Gastrocnemius medialis (tissue), 4 donors: ENCODE results near the gene PRR23E. TPM values are rescaled to one million over a fixed set of nuclear protein-coding genes. Genes with fewer than 3 reads are reported as not detected.

ENCODE experiments used
- ATAC-seq, 2 donors: fragments of 150-250 bp; one replicate each; pipeline ENCODE4 v1.9.1; 2016
- DNase-seq, 2 donors: peaks; one replicate each; pipeline ENCODE4 v3.0.0-alpha.2; 2019
- H3K27ac ChIP-seq, 4 donors: fragments of 200-600 bp; sonication (generic); 1 replicate in 1 of 4; 2 replicates in 3 of 4; pipeline ENCODE4 v1.5.1; 2016 to 2018; ENCODE audit warnings: mild to moderate bottlenecking in 2 of 4, moderate library complexity in 1 of 4
- H3K27me3 ChIP-seq, 3 donors: fragments of 200-600 bp; sonication (generic) in 2 of 3; 1 replicate in 1 of 3; 2 replicates in 2 of 3; pipeline versions ENCODE4 v1.5.1 to v1.6.0; 2016 to 2019; ENCODE audit warnings: mild to moderate bottlenecking in 1 of 3, moderate library complexity in 1 of 3
- H3K36me3 ChIP-seq, 2 donors: fragments of 200-600 bp; sonication (generic) in 1 of 2; one replicate each; pipeline ENCODE4 v1.5.1; 2017 to 2018
- H3K4me1 ChIP-seq, 2 donors: fragments of 200-600 bp; sonication (generic) in 1 of 2; one replicate each; pipeline ENCODE4 v1.5.1; 2016 to 2017; ENCODE audit warnings: mild to moderate bottlenecking in 2 of 2
- H3K4me3 ChIP-seq, 4 donors: fragments of 200-600 bp; sonication (generic) in 3 of 4; 1 replicate in 1 of 4; 2 replicates in 3 of 4; pipeline ENCODE4 v1.5.1; 2016 to 2019; ENCODE audit warnings: mild to moderate bottlenecking in 2 of 4
- H3K9me3 ChIP-seq, 3 donors: fragments of 200-600 bp; sonication (generic) in 2 of 3; 1 replicate in 1 of 3; 2 replicates in 2 of 3; pipeline ENCODE4 v1.5.1; 2016 to 2019
- CTCF ChIP-seq, 5 experiments: fragments of 450-650 bp in 3 of 5; fragments of 200-600 bp in 2 of 5; sonication (generic) in 2 of 5; IDR thresholded peaks in 4 of 5; conservative IDR thresholded peaks in 1 of 5; 1 replicate in 4 of 5; 2 replicates in 1 of 5; pipeline ENCODE4 v1.5.1; 2016 to 2019; ENCODE audit warnings: antibody characterized with exemption in 5 of 5, mild to moderate bottlenecking in 3 of 5, moderate library complexity in 3 of 5
- POLR2A ChIP-seq, 2 donors: fragments of 450-650 bp; IDR thresholded peaks; one replicate each; pipeline ENCODE4 v1.6.1; 2017; ENCODE audit warnings: antibody characterized with exemption in 2 of 2, mild to moderate bottlenecking in 2 of 2, moderate library complexity in 2 of 2
- in situ Hi-C, 4 donors: fragments of 200-750 bp; cut with MboI; loops; one replicate each; pipeline versions ENCODE4 v1.15.0 to v1.8.0; 2017; ENCODE audit warnings: low sequenced_read_pairs in 4 of 4
- intact Hi-C: fragments of 100-400 bp; cut with DNase I; formaldehyde crosslinking; loops from one replicate; pipeline ENCODE4 v1.15.1; 2023; ENCODE audit warnings: low total_unique reads
- total RNA-seq, 4 donors: library from RNA; depleted of rRNA; stranded (reverse); fragments of >200 nt; gene quantifications; one replicate each; pipeline versions ENCODE4 v1.1.0 to v1.2.3, GENCODE V29; 2016

PRR23E gene, protein sequence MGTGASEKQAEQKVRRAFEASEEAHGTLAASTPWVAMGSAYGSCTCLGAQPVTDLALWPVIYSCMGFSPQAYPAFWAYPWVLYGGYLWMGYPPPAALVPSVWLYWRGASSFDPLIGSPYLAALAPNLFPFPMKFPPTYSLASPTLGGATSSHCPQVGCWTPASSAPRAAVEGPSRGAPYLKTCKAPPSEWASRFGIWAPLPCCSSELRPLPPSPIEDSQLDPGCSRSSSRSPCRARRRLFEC
- total RNA-seq, result not detected

GRCh38 chr3:127192576-127193232 lies at the start of gene PRR23E:
PRR23E (plus strand) TSS chr3:127193131; CDS start chr3:127196686, 3,555 bp downstream.
- H3K27me3 ChIP-seq, result no peaks in the 10 kb centered on the region
- H3K9me3 ChIP-seq, result no peaks in the 10 kb centered on the region
- in situ Hi-C loops (loop anchor here in 1 of 4 donors (25.0 kb wide), 1 partner anchor 430 kb away; no protein-coding TSS in a partner anchor), intact Hi-C loops (no loop called here)
- H3K4me1 ChIP-seq, result no peaks in the 10 kb centered on the region
- no peaks in the 10 kb centered on the region for H3K36me3 ChIP-seq
- H3K27ac ChIP-seq, result no peak within 1 kb of the TSS
- DNase-seq (no peak), ATAC-seq (no peak)
- TF ChIP-seq POLR2A (IDR thresholded peaks at IDR 0.05) (no peak), CTCF (IDR thresholded peaks at IDR 0.05 in 4 of 5, conservative IDR thresholded peaks at IDR 0.05 in 1 of 5) (no peak)
- H3K4me3 ChIP-seq, result no peak within 1 kb of the TSS

- no peak for TF ChIP-seq CTCF (IDR thresholded peaks at IDR 0.05 in 4 of 5, conservative IDR thresholded peaks at IDR 0.05 in 1 of 5)
- no peak for TF ChIP-seq POLR2A (IDR thresholded peaks at IDR 0.05)
- intact Hi-C loops, result no loop called here
Measured at GRCh38 chr3:127143172-127143571, 49.8 kb upstream of the PRR23E start.

DNA sequence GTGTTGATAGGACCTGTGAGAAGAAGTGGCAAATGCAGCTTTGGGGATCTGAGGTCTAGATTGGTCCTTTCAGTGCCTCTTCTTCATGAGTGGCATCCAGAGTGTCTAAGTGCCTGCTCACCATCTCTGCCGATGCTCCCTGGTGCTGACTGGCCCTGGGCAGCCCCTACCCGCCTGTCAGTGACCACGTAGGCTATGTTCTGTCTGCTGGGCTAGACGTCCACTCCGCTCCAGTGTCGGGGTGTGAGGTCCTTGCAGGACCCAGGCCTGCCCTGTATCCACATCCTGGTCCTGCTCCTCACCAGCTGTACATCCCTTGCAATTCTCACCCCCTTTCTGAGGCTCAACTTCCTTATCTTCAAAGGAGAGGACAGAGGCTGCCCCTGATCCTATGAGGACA lies 48.3 kb upstream of the PRR23E start:
- H3K27me3 ChIP-seq, result no peaks in the 10 kb centered on the region
- in situ Hi-C loops (no loop called here), intact Hi-C loops (loop anchor here (1.0 kb wide), 1 partner anchor 23 kb away; no protein-coding TSS in a partner anchor)
- peaks cover 0 to 3% of the 10 kb centered on the region in 2 donors for H3K4me1 ChIP-seq
- no peak overlapping the region for H3K4me3 ChIP-seq
- no peak overlapping the region for H3K27ac ChIP-seq
- ATAC-seq (no peak), DNase-seq (no peak)
- no peak for TF ChIP-seq POLR2A (IDR thresholded peaks at IDR 0.05)
- no peak for TF ChIP-seq CTCF (IDR thresholded peaks at IDR 0.05 in 4 of 5, conservative IDR thresholded peaks at IDR 0.05 in 1 of 5)
- no peaks in the 10 kb centered on the region for H3K36me3 ChIP-seq
- H3K9me3 ChIP-seq, result no peaks in the 10 kb centered on the region

More at GRCh38 chr3:127143172-127143571, 49.8 kb upstream of the PRR23E start:
- Histone ChIP-seq H3K4me3 (no peak overlapping the region), H3K9me3 (no peaks in the 10 kb centered on the region), H3K36me3 (no peaks in the 10 kb centered on the region), H3K27ac (no peak overlapping the region), H3K4me1 (peaks cover 5 to 6% of the 10 kb centered on the region in 2 donors), H3K27me3 (no peaks in the 10 kb centered on the region)
- ATAC-seq (no peak), DNase-seq (no peak)
- in situ Hi-C loops, result no loop called here

- H3K36me3 ChIP-seq, result no peaks in the 10 kb centered on the region
- intact Hi-C loops (no loop called here), in situ Hi-C loops (no loop called here)
- H3K27me3 ChIP-seq, result no peaks in the 10 kb centered on the region
- no peaks in the 10 kb centered on the region for H3K4me1 ChIP-seq
- no peak for DNase-seq
- no peak for ATAC-seq
- H3K9me3 ChIP-seq, result no peaks in the 10 kb centered on the region
- no peak overlapping the region for H3K4me3 ChIP-seq
- no peak for TF ChIP-seq CTCF (IDR thresholded peaks at IDR 0.05 in 4 of 5, conservative IDR thresholded peaks at IDR 0.05 in 1 of 5)
- no peak overlapping the region for H3K27ac ChIP-seq
Measured at GRCh38 chr3:127145266-127145665, 47.7 kb upstream of the PRR23E start.
